CD4-positive, CD25-positive, alpha-beta regulatory T cell (primary cell): ENCODE data around the gene DYRK3. TPM values are rescaled to one million over a fixed set of nuclear protein-coding genes. Genes with fewer than 3 reads are reported as not detected.
"Not testable (repeated sequence)": the region's sequence is repeated elsewhere in the genome, so short reads cannot be mapped to it uniquely, and the experiment has no call there.

Source experiments
- ATAC-seq, 2 donors: fragments of 150-1000 bp; cut with Tn5 transposase; one replicate each; pipeline ENCODE4 v1.10.0; 2021; ENCODE audit warnings: low read depth in 2 of 2, moderate number of reproducible peaks in 2 of 2, moderate library complexity in 1 of 2
- DNase-seq, 3 donors: peaks; one replicate each; pipeline versions ENCODE4 v3.0.0 to v3.0.0-alpha.2; 2012 to 2022; ENCODE audit warnings: mixed read lengths in 1 of 3
- H3K27ac ChIP-seq: one replicate; pipeline ENCODE4 v1.7.0; 2013; ENCODE audit warnings: mild to moderate bottlenecking, low read length; ENCODE audit not compliant: insufficient read depth, poor library complexity, severe bottlenecking
- H3K27me3 ChIP-seq: one replicate; pipeline ENCODE4 v1.7.0; 2013; ENCODE audit warnings: low read length; ENCODE audit not compliant: control insufficient read depth, insufficient read depth
- H3K36me3 ChIP-seq: one replicate; pipeline ENCODE4 v1.7.0; 2013; ENCODE audit warnings: mild to moderate bottlenecking, low read length, moderate library complexity; ENCODE audit not compliant: control insufficient read depth, insufficient read depth
- H3K4me1 ChIP-seq: 2 replicates; pipeline ENCODE4 v1.7.0; 2013; ENCODE audit warnings: mild to moderate bottlenecking, low read length; ENCODE audit not compliant: insufficient read depth, control insufficient read depth, poor library complexity, severe bottlenecking
- H3K4me3 ChIP-seq: one replicate; pipeline ENCODE4 v1.7.0; 2013; ENCODE audit warnings: low read depth, mild to moderate bottlenecking, low read length, moderate library complexity
- H3K9me3 ChIP-seq, 2 experiments: 1 replicate in 1 of 2; 2 replicates in 1 of 2; pipeline ENCODE4 v1.7.0; 2013; ENCODE audit warnings: low read length in 2 of 2, mild to moderate bottlenecking in 1 of 2, moderate library complexity in 1 of 2; ENCODE audit not compliant: control insufficient read depth in 2 of 2
- H3K27ac Mint-ChIP-seq, 3 donors: one replicate each; pipeline ENCODE4 v1.8.0; 2020 to 2022; ENCODE audit warnings: mild to moderate bottlenecking in 3 of 3, mixed read lengths in 3 of 3, moderate library complexity in 2 of 3
- H3K27me3 Mint-ChIP-seq: one replicate; pipeline ENCODE4 v1.8.0; 2022; ENCODE audit warnings: mild to moderate bottlenecking, mixed read lengths
- H3K36me3 Mint-ChIP-seq: one replicate; pipeline ENCODE4 v1.8.0; 2020; ENCODE audit warnings: mixed read lengths
- H3K4me1 Mint-ChIP-seq, 4 donors: one replicate each; pipeline ENCODE4 v1.8.0; 2020 to 2022; ENCODE audit warnings: mixed read lengths in 4 of 4, mild to moderate bottlenecking in 1 of 4
- H3K4me3 Mint-ChIP-seq, 4 donors: one replicate each; pipeline ENCODE4 v1.8.0; 2020 to 2022; ENCODE audit warnings: mild to moderate bottlenecking in 4 of 4, mixed read lengths in 4 of 4, moderate library complexity in 3 of 4
- H3K9me3 Mint-ChIP-seq, 7 donors: one replicate each; pipeline ENCODE4 v1.8.0; 2020 to 2022; ENCODE audit warnings: mixed read lengths in 7 of 7, mild to moderate bottlenecking in 3 of 7, moderate library complexity in 2 of 7
- polyA plus RNA-seq, 4 donors: library from polyadenylated mRNA; unstranded; fragments of 300-500 nt; fragmentation: Illumina TruSeq; gene quantifications; one replicate each; pipeline ENCODE4 v1.2.3, GENCODE V29; 2021
- total RNA-seq: library from RNA; stranded (reverse); gene quantifications from one replicate; pipeline ENCODE4 v1.2.3, GENCODE V29; 2022

DYRK3 gene
- total and polyA plus RNA-seq, 5 donors from 2014 or later = 0.32 to 0.67 TPM; not detected in 3

GRCh38 chr1:206608108-206608698 lies 27.1 kb upstream of the DYRK3 start:
- H3K27me3 Mint-ChIP-seq = no peaks in the 10 kb centered on the region
- H3K9me3 Mint-ChIP-seq = no peaks in the 10 kb centered on the region
- peaks cover 44% of the 10 kb centered on the region for H3K36me3 Mint-ChIP-seq
- DNase-seq (peak; percentile 30 to 68 (median 60)), ATAC-seq (no peak)
- peak overlapping the region in 2 of 3 donors; percentile 12 to 72 for H3K27ac Mint-ChIP-seq
- no peaks in the 10 kb centered on the region for H3K9me3 ChIP-seq
- peaks cover 54% of the 10 kb centered on the region for H3K36me3 ChIP-seq
- H3K27me3 ChIP-seq = no peaks in the 10 kb centered on the region
- peaks cover 13% of the 10 kb centered on the region for H3K4me1 ChIP-seq
- no peak overlapping the region for H3K27ac ChIP-seq
- peaks cover 10 to 28% (median 20%) of the 10 kb centered on the region in 4 donors for H3K4me1 Mint-ChIP-seq
- H3K4me3 Mint-ChIP-seq = no peak overlapping the region
- H3K4me3 ChIP-seq = no peak overlapping the region

- peaks cover 36% of the 10 kb centered on the region for H3K36me3 Mint-ChIP-seq
- ATAC-seq (no peak), DNase-seq (no peak)
- H3K27me3 Mint-ChIP-seq = no peaks in the 10 kb centered on the region
- H3K4me1 Mint-ChIP-seq = peaks cover 10 to 28% (median 20%) of the 10 kb centered on the region in 4 donors
- Histone ChIP-seq H3K4me3 (no peak overlapping the region), H3K9me3 (no peaks in the 10 kb centered on the region), H3K27ac (no peak overlapping the region), H3K27me3 (no peaks in the 10 kb centered on the region), H3K4me1 (peaks cover 13% of the 10 kb centered on the region), H3K36me3 (peaks cover 44% of the 10 kb centered on the region)
- H3K27ac Mint-ChIP-seq = peak overlapping the region in 1 of 3 donors; percentile 63
- H3K4me3 Mint-ChIP-seq = peak overlapping the region in 3 of 4 donors; percentile 13 to 51 (median 47)
- no peaks in the 10 kb centered on the region for H3K9me3 Mint-ChIP-seq
These were observed 25.9 kb upstream of the DYRK3 start for GRCh38 chr1:206609229-206609991.

- Mint-ChIP-seq H3K27ac (peak within 1 kb of the TSS; percentile 95 to 97 (median 96)), H3K4me3 (peak within 1 kb of the TSS; percentile 83 to 94 (median 88)), H3K36me3 (peaks cover 26% of the 10 kb centered on the region), H3K9me3 (no peaks in the 10 kb centered on the region), H3K27me3 (peaks cover 26% of the 10 kb centered on the region), H3K4me1 (peaks cover 10 to 26% (median 19%) of the 10 kb centered on the region in 4 donors)
- Histone ChIP-seq H3K36me3 (peaks cover 19% of the 10 kb centered on the region), H3K27me3 (no peaks in the 10 kb centered on the region), H3K4me1 (peaks cover 13% of the 10 kb centered on the region), H3K27ac (peak within 1 kb of the TSS; percentile 65), H3K4me3 (peak within 1 kb of the TSS; percentile 77), H3K9me3 (no peaks in the 10 kb centered on the region)
- DNase-seq (peak; percentile 87 to 95 (median 92)), ATAC-seq (peak; percentile 98 to 99)
These were observed 23.0 kb upstream of the DYRK3 start, which contains the start of gene EIF2D for GRCh38 chr1:206612129-206612876. EIF2D (minus strand) TSS chr1:206612465; CDS start chr1:206612342, 123 bp downstream.

- H3K36me3 Mint-ChIP-seq, H3K9me3 ChIP-seq, H3K4me1 Mint-ChIP-seq, H3K4me1 ChIP-seq, DNase-seq, ATAC-seq, H3K27ac Mint-ChIP-seq, H3K4me3 Mint-ChIP-seq, H3K36me3 ChIP-seq, H3K27ac ChIP-seq, H3K4me3 ChIP-seq, H3K9me3 Mint-ChIP-seq: not testable (repeated sequence)
- H3K27me3 Mint-ChIP-seq = peaks cover 56% of the 10 kb centered on the region
- H3K27me3 ChIP-seq = peaks cover 21% of the 10 kb centered on the region
These were observed 8.9 kb upstream of the DYRK3 start for GRCh38 chr1:206626396-206626795.

- Mint-ChIP-seq H3K27ac (no peak overlapping the region), H3K9me3 (peaks cover 0 to 5% (median 0%) of the 10 kb centered on the region in 7 donors), H3K36me3 (no peaks in the 10 kb centered on the region), H3K4me1 (peaks cover 0 to 6% (median 0%) of the 10 kb centered on the region in 4 donors), H3K27me3 (peaks cover 53% of the 10 kb centered on the region), H3K4me3 (no peak overlapping the region)
- Histone ChIP-seq H3K4me3 (no peak overlapping the region), H3K9me3 (peaks cover 0 to 2% of the 10 kb centered on the region in 2 experiments), H3K27me3 (peaks cover 24% of the 10 kb centered on the region), H3K27ac (no peak overlapping the region), H3K36me3 (no peaks in the 10 kb centered on the region), H3K4me1 (no peaks in the 10 kb centered on the region)
- ATAC-seq = no peak
- no peak for DNase-seq
These were observed 6.4 kb upstream of the DYRK3 start for GRCh38 chr1:206628916-206629315.

GRCh38 chr1:206631085-206631509 lies 4.2 kb upstream of the DYRK3 start:
- ATAC-seq (no peak), DNase-seq (peak in 2 of 3 donors; percentile 16 to 49)
- H3K4me3 ChIP-seq = no peak overlapping the region

GRCh38 chr1:206633708-206634121 lies 1.6 kb upstream of the DYRK3 start:
- Mint-ChIP-seq H3K4me1 (peaks cover 9 to 19% (median 16%) of the 10 kb centered on the region in 4 donors), H3K36me3 (no peaks in the 10 kb centered on the region), H3K9me3 (no peaks in the 10 kb centered on the region), H3K27ac (no peak overlapping the region), H3K4me3 (peak overlapping the region in 2 of 4 donors; percentile 9 to 88), H3K27me3 (peaks cover 41% of the 10 kb centered on the region)
- peaks cover 19% of the 10 kb centered on the region for H3K4me1 ChIP-seq
- H3K27ac ChIP-seq = no peak overlapping the region
- no peaks in the 10 kb centered on the region for H3K9me3 ChIP-seq
- H3K36me3 ChIP-seq = no peaks in the 10 kb centered on the region
- no peak for DNase-seq
- H3K27me3 ChIP-seq = peaks cover 17% of the 10 kb centered on the region
- ATAC-seq = no peak
- H3K4me3 ChIP-seq = no peak overlapping the region

More at GRCh38 chr1:206631085-206631509, 4.2 kb upstream of the DYRK3 start:
- peaks cover 0 to 2% of the 10 kb centered on the region in 2 experiments for H3K9me3 ChIP-seq
- no peak overlapping the region for H3K27ac ChIP-seq
- H3K4me1 ChIP-seq = peaks cover 18% of the 10 kb centered on the region
- H3K27me3 ChIP-seq = peaks cover 20% of the 10 kb centered on the region
- Mint-ChIP-seq H3K36me3 (no peaks in the 10 kb centered on the region), H3K27me3 (peaks cover 47% of the 10 kb centered on the region), H3K4me3 (no peak overlapping the region), H3K4me1 (peaks cover 7 to 17% (median 13%) of the 10 kb centered on the region in 4 donors), H3K27ac (no peak overlapping the region), H3K9me3 (no peaks in the 10 kb centered on the region)
- no peaks in the 10 kb centered on the region for H3K36me3 ChIP-seq
